ENCODE data around the gene SLF2.

- TF ChIP-seq CTCF (IDR thresholded peaks at IDR 0.05): no peak
- TF ChIP-seq POLR2A (IDR thresholded peaks at IDR 0.05): no peak
These were observed 88.9 kb downstream of the SLF2 start for GRCh38 chr10:101001659-101002035.
